Coronary artery (tissue), 2 donors: Measurements from ENCODE around the gene CIBAR2.

Experiments
- DNase-seq: peaks from one replicate; pipeline ENCODE4 v3.0.0-alpha.2; 2017; ENCODE audit warnings: low spot score
- H3K27ac ChIP-seq, 2 donors: fragments of 200-600 bp; sonication (generic); one replicate each; pipeline ENCODE4 v1.5.1; 2016 to 2019
- H3K4me3 ChIP-seq: fragments of 200-600 bp; sonication (generic); 2 replicates; pipeline ENCODE4 v1.5.1; 2016; ENCODE audit warnings: mild to moderate bottlenecking, moderate library complexity
- CTCF ChIP-seq: fragments of 200-600 bp; sonication (generic); IDR thresholded peaks from one replicate; pipeline ENCODE4 v1.5.1; 2019; ENCODE audit warnings: antibody characterized with exemption

CIBAR2 gene

GRCh38 chr16:85145188-85145587, 32.9 kb upstream of the CIBAR2 start:
- DNase-seq = no peak
- no peak overlapping the region for H3K4me3 ChIP-seq
- no peak for TF ChIP-seq CTCF
- peak overlapping the region in 1 of 2 donors; percentile 13 for H3K27ac ChIP-seq

GRCh38 chr16:85144026-85144915, 32.0 kb upstream of the CIBAR2 start:
- no peak overlapping the region for H3K4me3 ChIP-seq
- peak overlapping the region in 1 of 2 donors; percentile 13 for H3K27ac ChIP-seq
- no peak for DNase-seq
- no peak for TF ChIP-seq CTCF

- Histone ChIP-seq H3K27ac (no peak overlapping the region), H3K4me3 (no peak overlapping the region)
- DNase-seq = no peak
- no peak for TF ChIP-seq CTCF
Observed at GRCh38 chr16:85142771-85143211, 30.5 kb upstream of the CIBAR2 start.

GRCh38 chr16:85142129-85142513, 29.8 kb upstream of the CIBAR2 start:
- DNase-seq = no peak
- H3K27ac ChIP-seq = peak overlapping the region in 1 of 2 donors; percentile 11
- no peak overlapping the region for H3K4me3 ChIP-seq
- TF ChIP-seq CTCF = no peak

GRCh38 chr16:85141491-85142128, 29.3 kb upstream of the CIBAR2 start:
- DNase-seq = no peak
- H3K27ac ChIP-seq = no peak overlapping the region
- no peak for TF ChIP-seq CTCF
- no peak overlapping the region for H3K4me3 ChIP-seq

- no peak for TF ChIP-seq CTCF
- no peak overlapping the region for H3K27ac ChIP-seq
- DNase-seq = no peak
Observed at GRCh38 chr16:85140455-85141012, 28.3 kb upstream of the CIBAR2 start.

More at GRCh38 chr16:85140455-85141012, 28.3 kb upstream of the CIBAR2 start:
- no peak overlapping the region for H3K4me3 ChIP-seq
